ENCODE measurements around the gene ZNF783. TPM values are rescaled to one million over a fixed set of nuclear protein-coding genes. Genes with fewer than 3 reads are reported as not detected.
A peak's percentile ranks its signal among the peaks of the same experiment; 100 is the strongest.

Gene ZNF783
- total and polyA plus RNA-seq, 2 of the 8 experiments (the other 6 are each of a cell fraction or from before 2014, with no cell fraction given), result 7.3 to 8.2 TPM

DNA sequence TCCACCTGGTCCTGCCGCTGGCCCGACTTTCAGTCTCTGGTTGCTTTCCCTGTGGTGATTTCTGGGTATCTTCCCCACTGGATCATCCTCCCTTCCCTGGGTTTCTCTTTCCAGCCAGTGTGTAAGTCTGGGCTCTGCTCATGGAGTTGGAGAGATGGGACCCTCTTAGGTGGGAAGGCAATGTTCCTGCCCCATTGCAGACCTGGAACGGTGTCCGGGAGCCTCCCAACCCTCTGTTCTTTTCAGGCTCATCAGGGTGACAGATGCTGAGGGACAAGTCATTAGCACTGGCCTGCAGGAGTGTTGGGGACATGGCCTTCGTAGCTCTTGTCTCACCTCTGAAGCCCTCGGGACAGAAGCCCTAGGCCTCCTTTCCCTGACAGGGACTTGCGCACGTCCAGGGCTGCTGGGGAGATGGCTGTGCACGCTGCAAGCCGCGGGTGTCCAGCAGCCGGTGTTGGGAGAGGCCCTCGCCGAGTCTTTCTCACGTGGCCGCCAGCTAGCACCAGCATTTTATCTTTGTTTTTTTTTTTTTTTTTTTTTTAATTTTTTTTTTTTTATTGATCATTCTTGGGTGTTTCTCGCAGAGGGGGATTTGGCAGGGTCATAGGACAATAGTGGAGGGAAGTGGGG is 17.2 kb downstream of the ZNF783 start:
- Histone ChIP-seq H4K91ac (replicated peaks; ENCODE audit: insufficient read length, low read length) (no peak overlapping the region), H3K23ac (ENCODE audit: insufficient read length) (no peak overlapping the region), H3K18ac (ENCODE audit: extremely low read depth, low read length) (no peak overlapping the region), H3K4ac (replicated peaks; ENCODE audit: insufficient read length, low read depth, low read length) (no peak overlapping the region), H2BK20ac (ENCODE audit: low read length) (no peak overlapping the region), H2BK12ac (ENCODE audit: low read depth, low read length) (no peak overlapping the region), H3K23me2 (ENCODE audit: low read depth, low read length) (no peaks in the 10 kb centered on the region), H2AFZ (ENCODE audit: low read length) (no peak overlapping the region), H3K27ac (ENCODE audit: low read depth, low read length) (no peak overlapping the region), H2BK15ac (ENCODE audit: low read length) (no peak overlapping the region), H3K56ac (replicated peaks; ENCODE audit: insufficient read length, low read depth, low read length) (no peak overlapping the region), H3K9me3 (ENCODE audit: insufficient read depth in 2 of 2, low read depth in 1 of 2, low read length in 1 of 2) (no peaks in the 10 kb centered on the region), H4K20me1 (replicated peaks in 1 of 2; ENCODE audit: control insufficient read depth in 1 of 2, insufficient read depth in 2 of 2, low read length in 2 of 2) (peaks cover 0 to 5% of the 10 kb centered on the region in 2 experiments), H3K4me2 (ENCODE audit: insufficient read depth in 1 of 2, low read depth in 2 of 2, low read length in 2 of 2) (no peak overlapping the region), H3K14ac (ENCODE audit: insufficient read length) (no peak overlapping the region), H3K27me3 (replicated peaks in 1 of 4; ENCODE audit: control insufficient read depth in 3 of 4, extremely low read depth in 1 of 4, insufficient read depth in 3 of 4, low read length in 3 of 4) (peaks cover 0 to 2% (median 0%) of the 10 kb centered on the region in 4 experiments; a peak in 1 of 7 replicates), H4K8ac (ENCODE audit: extremely low read depth, insufficient read depth, low read length) (peak overlapping the region; percentile 79; the same call in 1 of the 2 replicates), H2BK5ac (ENCODE audit: low read depth, low read length) (no peak overlapping the region), H3K4me1 (replicated peaks in 1 of 4; ENCODE audit: control insufficient read depth in 3 of 4, insufficient read depth in 4 of 4, low read length in 3 of 4) (peaks cover 0 to 1% (median 0%) of the 10 kb centered on the region in 4 experiments; a peak in 2 of 7 replicates), H3K9ac (replicated peaks in 1 of 4; ENCODE audit: extremely low read depth in 1 of 4, low read depth in 3 of 4, low read length in 3 of 4) (no peak overlapping the region), H3K4me3 (ENCODE audit: extremely low read depth in 1 of 4, insufficient read depth in 2 of 4, low read depth in 3 of 4, low read length in 4 of 4) (no peak overlapping the region), H4K5ac (ENCODE audit: insufficient read length, low read depth, low read length) (no peak overlapping the region), H3K79me1 (ENCODE audit: low read depth, low read length) (no peaks in the 10 kb centered on the region; the same call in 1 of the 2 replicates), H2BK120ac (replicated peaks; ENCODE audit: low read depth, low read length) (no peak overlapping the region), H3K36me3 (ENCODE audit: control insufficient read depth in 2 of 4, insufficient read depth in 4 of 4, low read length in 3 of 4) (peaks cover 0 to 12% (median 3%) of the 10 kb centered on the region in 4 experiments; a peak in 1 of 8 replicates), H3K79me2 (ENCODE audit: control insufficient read depth in 1 of 2, insufficient read depth in 2 of 2, low read length in 2 of 2) (no peaks in the 10 kb centered on the region), H2AK5ac (ENCODE audit: low read depth, low read length) (no peak overlapping the region)
- ChIA-PET CTCF (ENCODE audit: partially characterized antibody) (interaction anchor here (1.2 kb wide), 1 partner anchor 14 kb away, joined by 3 read pairs; no protein-coding TSS in a partner anchor), POLR2A (ENCODE audit: partially characterized antibody) (interaction anchor here (0.6 to 2.1 kb wide), 2 partner anchors 11 to 16 kb away, joined by 3 to 9 read pairs; partner anchors contain the start of gene ZNF783)
- no peak for FAIRE-seq
- no peak for DNase-seq (ENCODE audit: low read depth in 1 of 2, low spot score in 2 of 2)
- TF ChIP-seq BACH1 (IDR thresholded peaks at IDR 0.05; ENCODE audit: low read length), result no peak
- TF ChIP-seq NANOG (IDR thresholded peaks at IDR 0.05; ENCODE audit: insufficient read depth, low read depth, low read length, poor library complexity, severe bottlenecking), result no peak
- no peak for TF ChIP-seq POU5F1 (IDR thresholded peaks at IDR 0.05; ENCODE audit: low read depth, low read length)
- WGBS, 2 experiments (ENCODE audit: extremely low coverage in 1 of 2, insufficient coverage in 1 of 2, insufficient read length in 1 of 2, insufficient replicate concordance in 2 of 2, low coverage in 1 of 2, low lambda C conversion rate in 2 of 2, missing lambda C conversion rate in 1 of 2), result 91% methylated on average over 17 of the region's 17 CpGs; no CpG with 5 or more reads in 1 of the 2 experiments

Measured in H1 (cell line).